ENCODE results near the gene RAPSN. TPM values are rescaled to one million over a fixed set of nuclear protein-coding genes. Genes with fewer than 3 reads are reported as not detected.

The RAPSN gene
- polyA plus RNA-seq, 1 donor from 2014 or later = not detected

DNA sequence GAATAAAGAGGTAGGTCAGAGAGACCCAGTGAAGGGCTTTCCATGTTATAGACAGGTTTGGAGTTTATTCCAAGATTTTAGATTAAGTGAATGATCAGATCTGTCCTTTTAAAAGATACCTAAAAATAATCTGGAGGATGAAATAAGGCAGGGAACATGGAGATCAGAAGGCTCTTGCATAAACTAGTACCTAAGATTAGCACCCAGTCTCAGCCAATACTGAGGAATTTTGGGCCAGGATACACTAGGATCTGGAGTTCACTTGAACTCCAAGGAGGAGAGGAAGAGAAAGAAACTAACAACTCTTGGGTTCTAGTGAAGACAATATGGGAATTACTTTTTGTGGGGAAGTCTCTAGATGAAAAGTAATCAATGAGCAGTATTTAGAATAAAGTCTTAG lies 47.9 kb upstream of the RAPSN start:
- TF ChIP-seq TAF1 (IDR thresholded peaks at IDR 0.05; ENCODE audit: low read depth) (no peak), POLR2AphosphoS5 (IDR thresholded peaks at IDR 0.05) (no peak)
- TF ChIP-seq, protein P1, sequence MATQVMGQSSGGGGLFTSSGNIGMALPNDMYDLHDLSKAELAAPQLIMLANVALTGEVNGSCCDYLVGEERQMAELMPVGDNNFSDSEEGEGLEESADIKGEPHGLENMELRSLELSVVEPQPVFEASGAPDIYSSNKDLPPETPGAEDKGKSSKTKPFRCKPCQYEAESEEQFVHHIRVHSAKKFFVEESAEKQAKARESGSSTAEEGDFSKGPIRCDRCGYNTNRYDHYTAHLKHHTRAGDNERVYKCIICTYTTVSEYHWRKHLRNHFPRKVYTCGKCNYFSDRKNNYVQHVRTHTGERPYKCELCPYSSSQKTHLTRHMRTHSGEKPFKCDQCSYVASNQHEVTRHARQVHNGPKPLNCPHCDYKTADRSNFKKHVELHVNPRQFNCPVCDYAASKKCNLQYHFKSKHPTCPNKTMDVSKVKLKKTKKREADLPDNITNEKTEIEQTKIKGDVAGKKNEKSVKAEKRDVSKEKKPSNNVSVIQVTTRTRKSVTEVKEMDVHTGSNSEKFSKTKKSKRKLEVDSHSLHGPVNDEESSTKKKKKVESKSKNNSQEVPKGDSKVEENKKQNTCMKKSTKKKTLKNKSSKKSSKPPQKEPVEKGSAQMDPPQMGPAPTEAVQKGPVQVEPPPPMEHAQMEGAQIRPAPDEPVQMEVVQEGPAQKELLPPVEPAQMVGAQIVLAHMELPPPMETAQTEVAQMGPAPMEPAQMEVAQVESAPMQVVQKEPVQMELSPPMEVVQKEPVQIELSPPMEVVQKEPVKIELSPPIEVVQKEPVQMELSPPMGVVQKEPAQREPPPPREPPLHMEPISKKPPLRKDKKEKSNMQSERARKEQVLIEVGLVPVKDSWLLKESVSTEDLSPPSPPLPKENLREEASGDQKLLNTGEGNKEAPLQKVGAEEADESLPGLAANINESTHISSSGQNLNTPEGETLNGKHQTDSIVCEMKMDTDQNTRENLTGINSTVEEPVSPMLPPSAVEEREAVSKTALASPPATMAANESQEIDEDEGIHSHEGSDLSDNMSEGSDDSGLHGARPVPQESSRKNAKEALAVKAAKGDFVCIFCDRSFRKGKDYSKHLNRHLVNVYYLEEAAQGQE (IDR thresholded peaks at IDR 0.05; ENCODE audit: borderline replicate concordance) = no peak
- no peak overlapping the region for H3K27ac ChIP-seq (ENCODE audit: low read length)

DNA sequence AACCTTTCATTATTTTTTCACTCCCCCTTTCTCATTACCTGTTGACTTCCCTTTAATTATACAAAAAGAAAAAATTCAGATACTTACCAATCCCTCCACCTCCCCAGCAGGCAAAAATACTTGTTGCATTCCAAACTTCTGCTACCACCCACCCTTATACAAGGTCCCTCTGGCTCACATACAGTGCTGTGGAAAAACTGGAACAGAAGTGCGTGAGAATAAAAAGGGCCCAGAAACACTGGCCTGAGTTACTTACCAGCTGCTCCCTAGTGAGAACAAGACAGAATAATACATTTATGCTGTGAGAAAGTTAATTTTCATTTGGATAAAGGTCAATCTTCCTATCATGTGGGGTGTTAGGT lies 46.9 kb upstream of the RAPSN start:
- TF ChIP-seq EZH2 (IDR thresholded peaks at IDR 0.05; ENCODE audit: borderline replicate concordance, insufficient read depth, low read length, poor library complexity, severe bottlenecking) = no peak
- Histone ChIP-seq H3F3A (ENCODE audit: insufficient read depth, low read length, poor library complexity, severe bottlenecking) (no peaks in the 10 kb centered on the region), H3K9ac (ENCODE audit: low read length) (no peak overlapping the region), H3K9me2 (ENCODE audit: insufficient read depth, low read length) (no peaks in the 10 kb centered on the region), H3K4me3 (ENCODE audit: low read length) (no peak overlapping the region), H4K20me1 (ENCODE audit: insufficient read depth) (no peaks in the 10 kb centered on the region), H2AFZ (ENCODE audit: low read depth, low read length) (no peak overlapping the region), H3K27me3 (ENCODE audit: insufficient read depth, low read depth, low read length) (no peaks in the 10 kb centered on the region), H3K27ac (ENCODE audit: low read length) (no peak overlapping the region), H3K4me2 (ENCODE audit: low read length) (no peak overlapping the region), H3K79me2 (replicated peaks; ENCODE audit: insufficient read depth, low read length) (peaks cover 54% of the 10 kb centered on the region), H3K36me3 (ENCODE audit: insufficient read depth, low read length) (peaks cover 3% of the 10 kb centered on the region), H3K9me3 (ENCODE audit: low read length) (no peaks in the 10 kb centered on the region)

More for the DNA sequence above, 47.9 kb upstream of the RAPSN start:
- no peak overlapping the region for H3K4me3 ChIP-seq (ENCODE audit: low read length)
- H2AFZ ChIP-seq (ENCODE audit: low read depth, low read length) = no peak overlapping the region
- no peaks in the 10 kb centered on the region for H3K9me3 ChIP-seq (ENCODE audit: low read length)
- H3K9me2 ChIP-seq (ENCODE audit: insufficient read depth, low read length) = no peaks in the 10 kb centered on the region
- H4K20me1 ChIP-seq (ENCODE audit: insufficient read depth) = no peaks in the 10 kb centered on the region
- peaks cover 3% of the 10 kb centered on the region for H3K36me3 ChIP-seq (ENCODE audit: insufficient read depth, low read length)
- H3K9ac ChIP-seq (ENCODE audit: low read length) = no peak overlapping the region
- no peaks in the 10 kb centered on the region for H3F3A ChIP-seq (ENCODE audit: insufficient read depth, low read length, poor library complexity, severe bottlenecking)
- no peaks in the 10 kb centered on the region for H3K27me3 ChIP-seq (ENCODE audit: insufficient read depth, low read depth, low read length)
- H3K4me2 ChIP-seq (ENCODE audit: low read length) = no peak overlapping the region
- H3K79me2 ChIP-seq (replicated peaks; ENCODE audit: insufficient read depth, low read length) = peaks cover 64% of the 10 kb centered on the region

DNA sequence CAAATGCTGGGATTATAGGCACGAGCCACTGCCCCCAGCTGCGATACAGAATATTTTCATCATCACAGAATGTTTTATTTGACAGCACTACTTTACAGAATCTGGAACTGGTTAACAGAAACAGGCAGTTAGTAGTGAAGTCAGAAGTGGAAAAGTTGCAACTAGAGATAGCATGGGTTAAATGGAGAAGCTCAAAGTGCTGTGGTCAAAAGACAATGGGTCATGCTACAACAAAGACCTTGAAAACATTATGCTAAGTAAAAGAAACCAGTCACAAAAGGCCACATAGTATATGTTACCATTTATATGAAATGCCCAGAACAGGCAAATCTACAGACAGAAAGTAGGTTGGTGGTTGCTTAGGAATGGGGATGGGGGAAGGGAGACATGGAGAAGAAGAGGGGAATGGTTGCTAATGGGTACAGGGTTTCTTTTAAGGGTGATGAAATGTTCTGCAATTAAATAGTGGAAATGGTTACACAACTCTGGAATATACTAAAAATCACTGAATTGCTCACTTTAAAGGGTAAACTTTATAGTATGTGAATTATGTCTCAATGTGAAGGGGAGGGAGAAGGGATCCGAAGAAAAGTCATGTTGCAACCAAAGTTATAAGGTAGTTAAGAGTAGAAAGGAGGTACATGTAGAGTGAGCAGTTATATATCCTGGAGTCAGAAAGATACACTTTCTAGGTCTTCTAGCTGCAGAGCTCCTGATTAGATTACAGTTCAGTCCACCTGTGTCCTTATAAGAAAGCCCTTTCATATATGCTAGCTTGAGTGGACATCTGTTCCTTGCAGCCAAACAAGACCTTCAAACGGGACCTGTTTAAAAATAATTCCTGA lies 46.3 kb upstream of the RAPSN start:
- no peak overlapping the region for H3K9ac ChIP-seq (ENCODE audit: low read length)
- peaks cover 48% of the 10 kb centered on the region for H3K79me2 ChIP-seq (replicated peaks; ENCODE audit: insufficient read depth, low read length)
- peaks cover 3% of the 10 kb centered on the region for H3K36me3 ChIP-seq (ENCODE audit: insufficient read depth, low read length)
- no peak overlapping the region for H3K27ac ChIP-seq (ENCODE audit: low read length)
- no peak overlapping the region for H3K4me2 ChIP-seq (ENCODE audit: low read length)
- H3K9me3 ChIP-seq (ENCODE audit: low read length) = no peaks in the 10 kb centered on the region
- H3K4me3 ChIP-seq (ENCODE audit: low read length) = no peak overlapping the region
- no peaks in the 10 kb centered on the region for H4K20me1 ChIP-seq (ENCODE audit: insufficient read depth)
- H2AFZ ChIP-seq (ENCODE audit: low read depth, low read length) = no peak overlapping the region
- no peaks in the 10 kb centered on the region for H3K27me3 ChIP-seq (ENCODE audit: insufficient read depth, low read depth, low read length)
- no peaks in the 10 kb centered on the region for H3F3A ChIP-seq (ENCODE audit: insufficient read depth, low read length, poor library complexity, severe bottlenecking)
- H3K9me2 ChIP-seq (ENCODE audit: insufficient read depth, low read length) = no peaks in the 10 kb centered on the region
- TF ChIP-seq EZH2 (IDR thresholded peaks at IDR 0.05; ENCODE audit: borderline replicate concordance, insufficient read depth, low read length, poor library complexity, severe bottlenecking) = no peak
- TF ChIP-seq POLR2AphosphoS5 (IDR thresholded peaks at IDR 0.05) = no peak
- TF ChIP-seq, protein P1 (IDR thresholded peaks at IDR 0.05; ENCODE audit: borderline replicate concordance) = no peak
- no peak for TF ChIP-seq RAD21 (conservative IDR thresholded peaks at IDR 0.05)
- TF ChIP-seq MXI1 (conservative IDR thresholded peaks at IDR 0.05; ENCODE audit: poor library complexity, severe bottlenecking) = no peak
- TF ChIP-seq TAF1 (IDR thresholded peaks at IDR 0.05; ENCODE audit: low read depth) = no peak
- TF ChIP-seq, protein P2, sequence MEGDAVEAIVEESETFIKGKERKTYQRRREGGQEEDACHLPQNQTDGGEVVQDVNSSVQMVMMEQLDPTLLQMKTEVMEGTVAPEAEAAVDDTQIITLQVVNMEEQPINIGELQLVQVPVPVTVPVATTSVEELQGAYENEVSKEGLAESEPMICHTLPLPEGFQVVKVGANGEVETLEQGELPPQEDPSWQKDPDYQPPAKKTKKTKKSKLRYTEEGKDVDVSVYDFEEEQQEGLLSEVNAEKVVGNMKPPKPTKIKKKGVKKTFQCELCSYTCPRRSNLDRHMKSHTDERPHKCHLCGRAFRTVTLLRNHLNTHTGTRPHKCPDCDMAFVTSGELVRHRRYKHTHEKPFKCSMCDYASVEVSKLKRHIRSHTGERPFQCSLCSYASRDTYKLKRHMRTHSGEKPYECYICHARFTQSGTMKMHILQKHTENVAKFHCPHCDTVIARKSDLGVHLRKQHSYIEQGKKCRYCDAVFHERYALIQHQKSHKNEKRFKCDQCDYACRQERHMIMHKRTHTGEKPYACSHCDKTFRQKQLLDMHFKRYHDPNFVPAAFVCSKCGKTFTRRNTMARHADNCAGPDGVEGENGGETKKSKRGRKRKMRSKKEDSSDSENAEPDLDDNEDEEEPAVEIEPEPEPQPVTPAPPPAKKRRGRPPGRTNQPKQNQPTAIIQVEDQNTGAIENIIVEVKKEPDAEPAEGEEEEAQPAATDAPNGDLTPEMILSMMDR (IDR thresholded peaks at IDR 0.05; ENCODE audit: poor library complexity, severe bottlenecking) = no peak
- no peak for TF ChIP-seq SMC3 (conservative IDR thresholded peaks at IDR 0.05; ENCODE audit: poor library complexity)
- no peak for TF ChIP-seq EP300 (conservative IDR thresholded peaks at IDR 0.05; ENCODE audit: poor library complexity, severe bottlenecking)

Measured in neural cell (in vitro differentiated cells).